ENCODE data around the gene IL1RAPL1.

- no peak for TF ChIP-seq BACH2 (CRISPR knock-in tag; IDR thresholded peaks at IDR 0.05; ENCODE audit: borderline replicate concordance)
- no peak for TF ChIP-seq ZFP3 (CRISPR knock-in tag; IDR thresholded peaks at IDR 0.05)
- TF ChIP-seq ISL1 (CRISPR knock-in tag; IDR thresholded peaks at IDR 0.05), result no peak
- no peak for TF ChIP-seq CREB5 (CRISPR knock-in tag; IDR thresholded peaks at IDR 0.05; ENCODE audit: low read depth)
- TF ChIP-seq TCF4 (CRISPR knock-in tag; IDR thresholded peaks at IDR 0.05; ENCODE audit: borderline replicate concordance), result no peak
- TF ChIP-seq ZC3H10 (CRISPR knock-in tag; IDR thresholded peaks at IDR 0.05), result no peak
- TF ChIP-seq RARB (CRISPR knock-in tag; IDR thresholded peaks at IDR 0.05), result no peak
- no peak for TF ChIP-seq ZNF8 (CRISPR knock-in tag; IDR thresholded peaks at IDR 0.05)
- TF ChIP-seq, protein P1, sequence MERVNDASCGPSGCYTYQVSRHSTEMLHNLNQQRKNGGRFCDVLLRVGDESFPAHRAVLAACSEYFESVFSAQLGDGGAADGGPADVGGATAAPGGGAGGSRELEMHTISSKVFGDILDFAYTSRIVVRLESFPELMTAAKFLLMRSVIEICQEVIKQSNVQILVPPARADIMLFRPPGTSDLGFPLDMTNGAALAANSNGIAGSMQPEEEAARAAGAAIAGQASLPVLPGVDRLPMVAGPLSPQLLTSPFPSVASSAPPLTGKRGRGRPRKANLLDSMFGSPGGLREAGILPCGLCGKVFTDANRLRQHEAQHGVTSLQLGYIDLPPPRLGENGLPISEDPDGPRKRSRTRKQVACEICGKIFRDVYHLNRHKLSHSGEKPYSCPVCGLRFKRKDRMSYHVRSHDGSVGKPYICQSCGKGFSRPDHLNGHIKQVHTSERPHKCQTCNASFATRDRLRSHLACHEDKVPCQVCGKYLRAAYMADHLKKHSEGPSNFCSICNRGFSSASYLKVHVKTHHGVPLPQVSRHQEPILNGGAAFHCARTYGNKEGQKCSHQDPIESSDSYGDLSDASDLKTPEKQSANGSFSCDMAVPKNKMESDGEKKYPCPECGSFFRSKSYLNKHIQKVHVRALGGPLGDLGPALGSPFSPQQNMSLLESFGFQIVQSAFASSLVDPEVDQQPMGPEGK (CRISPR knock-in tag; IDR thresholded peaks at IDR 0.05; ENCODE audit: borderline replicate concordance), result no peak
- no peak for TF ChIP-seq ARNTL (CRISPR knock-in tag; IDR thresholded peaks at IDR 0.05; ENCODE audit: borderline replicate concordance, low read depth)
- TF ChIP-seq GLIS3 (CRISPR knock-in tag; IDR thresholded peaks at IDR 0.05), result no peak
These were observed 1201.9 kb downstream of the IL1RAPL1 start for GRCh38 chrX:29788991-29789699.

All from SK-N-SH treated with all-trans-retinoic acid at 6 μM for 48 hours (cell line).